DND-41 (cell line): ENCODE data around the gene CYBB.

Experiments used
- EZH2 ChIP-seq: IDR thresholded peaks from 3 replicates; pipeline ENCODE4 v1.6.1; 2012; ENCODE audit warnings: borderline replicate concordance, low read depth, mild to moderate bottlenecking, moderate library complexity, low read length, inconsistent platforms; ENCODE audit not compliant: severe bottlenecking
- TF ChIP-seq, protein P1 (sequence below): IDR thresholded peaks from 2 replicates; pipeline ENCODE4 v1.5.1; 2012; ENCODE audit warnings: borderline replicate concordance, low read length, moderate library complexity, mild to moderate bottlenecking; ENCODE audit not compliant: poor library complexity, severe bottlenecking; ENCODE audit errors: extremely low read depth

- TF ChIP-seq, protein P1, sequence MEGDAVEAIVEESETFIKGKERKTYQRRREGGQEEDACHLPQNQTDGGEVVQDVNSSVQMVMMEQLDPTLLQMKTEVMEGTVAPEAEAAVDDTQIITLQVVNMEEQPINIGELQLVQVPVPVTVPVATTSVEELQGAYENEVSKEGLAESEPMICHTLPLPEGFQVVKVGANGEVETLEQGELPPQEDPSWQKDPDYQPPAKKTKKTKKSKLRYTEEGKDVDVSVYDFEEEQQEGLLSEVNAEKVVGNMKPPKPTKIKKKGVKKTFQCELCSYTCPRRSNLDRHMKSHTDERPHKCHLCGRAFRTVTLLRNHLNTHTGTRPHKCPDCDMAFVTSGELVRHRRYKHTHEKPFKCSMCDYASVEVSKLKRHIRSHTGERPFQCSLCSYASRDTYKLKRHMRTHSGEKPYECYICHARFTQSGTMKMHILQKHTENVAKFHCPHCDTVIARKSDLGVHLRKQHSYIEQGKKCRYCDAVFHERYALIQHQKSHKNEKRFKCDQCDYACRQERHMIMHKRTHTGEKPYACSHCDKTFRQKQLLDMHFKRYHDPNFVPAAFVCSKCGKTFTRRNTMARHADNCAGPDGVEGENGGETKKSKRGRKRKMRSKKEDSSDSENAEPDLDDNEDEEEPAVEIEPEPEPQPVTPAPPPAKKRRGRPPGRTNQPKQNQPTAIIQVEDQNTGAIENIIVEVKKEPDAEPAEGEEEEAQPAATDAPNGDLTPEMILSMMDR = no peak
- TF ChIP-seq EZH2 = no peak
Observed at GRCh38 chrX:37834937-37835336, 55.1 kb downstream of the CYBB start.
